Activated CD8-positive, alpha-beta memory T cell treated with anti-CD3 and anti-CD28 coated beads, Interleukin-2, amount 50 U/mL, for 48 hours (primary cell): ENCODE results near the gene CENPH.
"Not testable (repeated sequence)": the region's sequence is repeated elsewhere in the genome, so short reads cannot be mapped to it uniquely, and the experiment has no call there.

Experiments
- DNase-seq: peaks from one replicate; pipeline ENCODE4 v3.0.0-alpha.2; 2020

CENPH gene

GRCh38 chr5:69212022-69212421 is 22.6 kb downstream of the CENPH start:
- no peak for DNase-seq

- DNase-seq: no peak
Measured at GRCh38 chr5:69213513-69214215, 24.3 kb downstream of the CENPH start.

- no peak for DNase-seq
Measured at GRCh38 chr5:69217151-69217511, 27.7 kb downstream of the CENPH start.

GRCh38 chr5:69217548-69218526 is 28.5 kb downstream of the CENPH start:
- peak; percentile 96 for DNase-seq

GRCh38 chr5:69219939-69220338 is 30.6 kb downstream of the CENPH start:
- DNase-seq: no peak

- DNase-seq: not testable (repeated sequence)
Measured at GRCh38 chr5:69220371-69220770, 31.0 kb downstream of the CENPH start.

- not testable (repeated sequence) for DNase-seq
Measured at GRCh38 chr5:69220833-69221232, 31.4 kb downstream of the CENPH start.

- no peak for DNase-seq
Measured at GRCh38 chr5:69224520-69224919, 35.1 kb downstream of the CENPH start.

GRCh38 chr5:69225860-69226259 is 36.5 kb downstream of the CENPH start:
- DNase-seq: no peak

- no peak for DNase-seq
Measured at GRCh38 chr5:69230181-69230580, 40.8 kb downstream of the CENPH start.

GRCh38 chr5:69231281-69231680 is 41.9 kb downstream of the CENPH start:
- DNase-seq: no peak

GRCh38 chr5:69231851-69232250 is 42.5 kb downstream of the CENPH start:
- DNase-seq: no peak

- peak; percentile 93 for DNase-seq
Measured at GRCh38 chr5:69234457-69235268, 45.3 kb downstream of the CENPH start, which contains the start of gene CDK7. Gene CDK7 (plus strand): TSS chr5:69234886. CDS start chr5:69234976, 90 bp downstream.

- DNase-seq: not testable (repeated sequence)
Measured at GRCh38 chr5:69236733-69237132, 47.4 kb downstream of the CENPH start.

GRCh38 chr5:69237877-69238276 is 48.5 kb downstream of the CENPH start:
- DNase-seq: no peak

GRCh38 chr5:69238760-69239251 is 49.4 kb downstream of the CENPH start:
- no peak for DNase-seq

GRCh38 chr5:69242215-69242927 is 53.0 kb downstream of the CENPH start:
- no peak for DNase-seq

GRCh38 chr5:69245031-69245430 is 55.6 kb downstream of the CENPH start:
- no peak for DNase-seq

- no peak for DNase-seq
Measured at GRCh38 chr5:69248019-69248418, 58.6 kb downstream of the CENPH start.

GRCh38 chr5:69250593-69250992 is 61.2 kb downstream of the CENPH start:
- DNase-seq: no peak

- no peak for DNase-seq
Measured at GRCh38 chr5:69252437-69252836, 63.1 kb downstream of the CENPH start.

- not testable (repeated sequence) for DNase-seq
Measured at GRCh38 chr5:69255940-69256339, 66.6 kb downstream of the CENPH start.
